KG1 (cell line): ENCODE data around the gene UGT1A4.
"Not testable (repeated sequence)": the region's sequence is repeated elsewhere in the genome, so short reads cannot be mapped to it uniquely, and the experiment has no call there.

Experiments used
- DNase-seq: peaks from one replicate; lab custom pipeline; 2025; lab: John Stamatoyannopoulos, UW

Gene UGT1A4

GRCh38 chr2:233750689-233751088 lies 32.2 kb downstream of the UGT1A4 start:
- not testable (repeated sequence) for DNase-seq

DNA sequence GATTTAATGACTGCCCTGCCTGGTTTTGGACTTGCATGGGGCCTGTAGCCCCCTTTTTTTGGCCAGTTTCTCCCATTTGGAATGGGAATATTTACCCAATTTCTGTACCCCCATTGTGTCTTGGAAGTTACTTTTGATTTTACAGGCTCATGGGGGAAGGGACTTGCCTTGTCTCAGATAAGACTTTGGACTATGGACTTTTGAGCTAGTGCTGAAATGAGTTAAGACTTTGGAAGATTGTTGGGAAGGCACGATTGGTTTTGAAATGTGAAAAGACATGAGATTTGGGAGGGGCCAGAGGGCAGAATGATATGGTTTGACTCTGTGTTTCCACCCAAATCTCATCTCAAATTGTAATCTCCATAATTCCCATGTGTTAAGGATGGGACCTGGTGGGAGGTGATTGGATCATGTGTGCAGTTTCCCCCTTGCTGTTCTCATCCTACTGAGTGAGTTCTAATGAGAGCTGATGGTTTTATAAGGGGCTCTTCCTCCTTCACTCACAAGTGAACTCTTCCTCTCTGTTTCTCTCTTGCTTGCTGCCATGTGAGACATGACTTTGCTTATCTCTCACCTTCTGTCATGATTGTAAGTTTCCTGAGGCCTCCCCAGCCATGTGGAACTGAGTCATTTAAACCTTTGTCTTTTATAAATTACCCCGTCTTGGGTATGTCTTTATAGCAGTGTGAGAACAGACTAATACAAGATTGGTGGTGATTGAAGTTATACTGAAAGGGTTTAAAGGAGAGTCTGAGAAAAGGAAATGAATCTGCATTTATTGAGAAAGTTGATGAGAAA lies 32.9 kb downstream of the UGT1A4 start:
- DNase-seq, result not testable (repeated sequence)

DNA sequence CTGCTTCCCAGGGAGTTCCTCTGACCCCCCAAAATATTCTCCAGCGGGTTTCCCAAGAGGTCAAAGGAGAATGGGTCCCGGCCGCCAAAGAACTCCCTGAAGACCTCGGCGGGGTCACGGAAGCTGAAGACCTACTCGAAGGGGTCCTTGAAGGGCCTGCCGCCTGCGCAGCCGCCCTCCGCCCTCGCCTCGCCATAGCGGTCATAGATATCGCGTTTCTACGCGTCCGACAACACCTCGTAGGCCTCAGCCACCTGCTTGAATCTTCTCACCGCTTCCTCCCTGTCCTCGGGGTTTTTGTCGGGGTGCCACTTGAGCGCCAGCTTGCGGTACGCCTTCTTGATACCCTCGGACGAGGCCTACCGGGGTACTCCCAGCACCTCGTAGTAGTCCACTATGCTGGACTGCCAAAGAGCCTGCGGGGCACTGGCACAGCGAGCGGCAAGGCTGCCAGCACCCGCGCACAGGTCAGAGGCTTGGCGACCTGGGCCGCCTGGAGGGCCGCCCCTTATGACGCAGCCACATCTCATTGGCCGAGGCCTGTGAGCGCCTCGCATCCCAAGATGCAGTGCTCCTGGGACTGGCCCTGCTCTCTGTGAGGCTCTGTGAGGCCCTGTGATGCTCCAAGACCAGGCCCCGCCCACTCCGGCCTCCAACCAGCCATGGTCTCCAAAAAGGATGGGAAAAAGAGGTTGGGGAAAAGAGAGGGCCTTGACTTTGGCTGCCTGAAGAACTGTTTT lies 36.5 kb downstream of the UGT1A4 start:
- no peak for DNase-seq

DNA sequence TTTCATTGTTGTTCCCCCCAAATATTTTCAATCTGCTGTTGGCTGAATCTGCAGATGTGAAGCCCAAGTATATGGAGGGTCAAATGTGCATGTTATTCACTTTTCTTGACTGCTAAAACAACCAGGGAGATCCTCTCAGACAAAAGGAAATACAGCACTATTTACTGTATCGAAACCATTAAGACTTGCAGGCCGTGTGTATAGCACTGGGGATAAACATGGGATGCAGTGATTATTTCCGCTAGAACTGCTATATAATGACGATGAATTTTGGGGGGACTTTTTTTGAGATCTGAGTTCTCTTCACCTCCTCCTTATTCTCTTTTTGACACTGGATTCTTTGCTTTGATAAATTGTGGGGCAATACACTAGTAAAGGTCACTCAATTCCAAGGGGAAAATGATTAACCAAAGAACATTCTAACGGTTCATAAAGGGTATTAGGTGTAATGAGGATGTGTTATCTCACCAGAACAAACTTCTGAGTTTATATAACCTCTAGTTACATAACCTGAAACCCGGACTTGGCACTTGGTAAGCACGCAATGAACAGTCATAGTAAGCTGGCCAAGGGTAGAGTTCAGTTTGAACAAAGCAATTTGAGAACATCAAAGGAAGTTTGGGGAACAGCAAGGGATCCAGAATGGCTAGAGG lies 38.0 kb downstream of the UGT1A4 start:
- no peak for DNase-seq

GRCh38 chr2:233758141-233758540 lies 39.6 kb downstream of the UGT1A4 start:
- DNase-seq, result no peak

DNA sequence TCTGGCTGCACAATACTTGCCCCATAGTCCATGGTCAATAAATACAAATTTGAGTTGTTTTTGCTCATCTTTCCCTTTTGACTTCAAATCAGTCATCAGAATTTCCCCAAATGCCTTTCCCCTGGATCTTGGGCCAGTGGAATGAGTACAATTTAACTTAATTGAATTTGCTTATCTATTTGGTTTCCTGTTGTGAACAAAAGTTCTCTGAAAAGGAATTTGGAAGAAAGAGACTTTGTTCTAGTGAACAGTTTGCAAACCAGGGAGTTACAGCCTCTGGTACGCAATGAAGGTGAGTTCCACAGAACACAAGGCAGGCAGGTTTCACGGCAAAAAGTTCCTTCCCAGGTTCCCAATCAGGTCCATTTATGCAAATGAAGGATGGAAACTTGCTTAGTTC lies 40.3 kb downstream of the UGT1A4 start:
- DNase-seq, result no peak

DNA sequence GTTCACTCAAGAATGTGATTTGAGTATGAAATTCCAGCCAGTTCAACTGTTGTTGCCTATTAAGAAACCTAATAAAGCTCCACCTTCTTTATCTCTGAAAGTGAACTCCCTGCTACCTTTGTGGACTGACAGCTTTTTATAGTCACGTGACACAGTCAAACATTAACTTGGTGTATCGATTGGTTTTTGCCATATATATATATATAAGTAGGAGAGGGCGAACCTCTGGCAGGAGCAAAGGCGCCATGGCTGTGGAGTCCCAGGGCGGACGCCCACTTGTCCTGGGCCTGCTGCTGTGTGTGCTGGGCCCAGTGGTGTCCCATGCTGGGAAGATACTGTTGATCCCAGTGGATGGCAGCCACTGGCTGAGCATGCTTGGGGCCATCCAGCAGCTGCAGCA lies 41.5 kb downstream of the UGT1A4 start, which contains the start of gene UGT1A1:
TSS of gene UGT1A1 (plus strand) at position 228 of the 400 bp plus-strand sequence. CDS start at position 246, 18 bp downstream.
- DNase-seq, result no peak

GRCh38 chr2:233761040-233761769 lies 42.7 kb downstream of the UGT1A4 start:
- no peak for DNase-seq

GRCh38 chr2:233764264-233764663 lies 45.7 kb downstream of the UGT1A4 start:
- no peak for DNase-seq

- DNase-seq, result no peak
Observed at GRCh38 chr2:233764761-233765160, 46.2 kb downstream of the UGT1A4 start.

GRCh38 chr2:233766416-233766815 lies 47.9 kb downstream of the UGT1A4 start:
- no peak for DNase-seq

DNA sequence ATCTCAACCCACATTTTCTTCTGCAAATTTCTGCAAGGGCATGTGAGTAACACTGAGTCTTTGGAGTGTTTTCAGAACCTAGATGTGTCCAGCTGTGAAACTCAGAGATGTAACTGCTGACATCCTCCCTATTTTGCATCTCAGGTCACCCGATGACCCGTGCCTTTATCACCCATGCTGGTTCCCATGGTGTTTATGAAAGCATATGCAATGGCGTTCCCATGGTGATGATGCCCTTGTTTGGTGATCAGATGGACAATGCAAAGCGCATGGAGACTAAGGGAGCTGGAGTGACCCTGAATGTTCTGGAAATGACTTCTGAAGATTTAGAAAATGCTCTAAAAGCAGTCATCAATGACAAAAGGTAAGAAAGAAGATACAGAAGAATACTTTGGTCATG lies 49.5 kb downstream of the UGT1A4 start:
- no peak for DNase-seq

GRCh38 chr2:233769260-233769659 lies 50.7 kb downstream of the UGT1A4 start:
- no peak for DNase-seq

DNA sequence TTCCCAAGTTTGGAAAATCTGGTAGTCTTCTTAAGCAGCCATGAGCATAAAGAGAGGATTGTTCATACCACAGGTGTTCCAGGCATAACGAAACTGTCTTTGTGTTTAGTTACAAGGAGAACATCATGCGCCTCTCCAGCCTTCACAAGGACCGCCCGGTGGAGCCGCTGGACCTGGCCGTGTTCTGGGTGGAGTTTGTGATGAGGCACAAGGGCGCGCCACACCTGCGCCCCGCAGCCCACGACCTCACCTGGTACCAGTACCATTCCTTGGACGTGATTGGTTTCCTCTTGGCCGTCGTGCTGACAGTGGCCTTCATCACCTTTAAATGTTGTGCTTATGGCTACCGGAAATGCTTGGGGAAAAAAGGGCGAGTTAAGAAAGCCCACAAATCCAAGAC lies 53.6 kb downstream of the UGT1A4 start:
- no peak for DNase-seq

GRCh38 chr2:233772583-233772982 lies 54.0 kb downstream of the UGT1A4 start:
- DNase-seq, result no peak

DNA sequence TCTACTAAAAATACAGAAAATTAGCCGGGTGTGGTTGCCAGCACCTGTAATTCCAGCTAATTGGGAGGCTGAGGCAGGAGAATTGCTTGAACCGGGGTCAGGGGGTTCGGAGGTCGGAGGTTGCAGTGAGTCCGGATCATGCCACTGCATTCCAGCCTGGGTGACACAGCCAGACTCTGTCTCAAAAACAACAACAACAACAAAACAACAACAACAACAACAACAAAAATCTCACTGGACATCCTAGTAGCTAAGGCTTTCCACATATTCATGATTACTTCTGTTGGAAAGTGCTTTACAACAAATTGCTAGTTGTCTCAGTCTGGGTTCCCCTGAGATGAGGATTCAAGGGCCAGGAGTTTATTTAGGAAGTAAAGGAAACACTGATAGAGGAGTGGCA lies 55.3 kb downstream of the UGT1A4 start:
- DNase-seq, result no peak

DNA sequence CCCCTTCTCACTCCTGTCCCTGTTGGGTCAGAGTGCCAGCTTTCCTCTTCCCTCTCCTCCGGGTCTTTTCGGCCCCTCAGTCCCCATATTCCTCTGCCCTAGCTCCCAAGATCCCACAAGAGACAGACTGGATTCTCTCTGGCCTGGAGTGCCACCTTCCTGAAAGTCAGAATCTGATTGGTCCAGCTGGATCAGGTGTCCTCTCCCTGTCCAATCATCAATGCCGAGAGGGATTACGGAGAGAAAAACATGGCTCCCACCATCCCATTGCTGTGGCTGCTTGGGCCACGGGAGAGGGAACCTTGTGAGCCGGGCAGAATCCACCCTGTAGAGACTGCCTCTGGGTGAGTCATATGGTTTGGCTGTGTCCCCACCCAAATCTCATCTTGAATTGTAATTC lies 56.9 kb downstream of the UGT1A4 start:
- no peak for DNase-seq

- no peak for DNase-seq
Observed at GRCh38 chr2:233778030-233778429, 59.5 kb downstream of the UGT1A4 start, which contains the start of gene MROH2A. Gene MROH2A, plus strand, starts transcription at chr2:233778330. Its CDS starts 1,029 bp downstream, at chr2:233779359.

- no peak for DNase-seq
Observed at GRCh38 chr2:233779722-233780121, 61.2 kb downstream of the UGT1A4 start.

- no peak for DNase-seq
Observed at GRCh38 chr2:233780771-233781170, 62.2 kb downstream of the UGT1A4 start.

DNA sequence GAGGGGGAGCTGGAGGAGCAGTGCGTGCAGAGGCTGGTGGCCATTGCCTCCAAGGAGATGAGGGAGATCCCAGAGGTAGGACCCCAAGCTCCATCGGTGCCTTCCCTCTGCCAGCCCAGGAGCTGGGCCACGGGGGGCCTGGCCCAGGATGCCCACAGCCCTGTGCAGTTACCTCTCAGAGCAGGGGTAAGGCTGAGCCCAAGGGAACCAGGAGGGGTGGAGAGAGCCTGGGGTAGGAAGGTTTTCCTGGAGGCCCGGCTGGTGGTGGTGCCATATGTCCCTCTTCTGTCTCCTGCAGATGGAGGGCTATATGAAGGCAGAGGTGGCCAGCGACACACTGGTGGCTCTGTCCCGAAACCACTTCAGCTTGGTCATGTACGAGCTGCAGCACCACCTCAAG lies 71.0 kb downstream of the UGT1A4 start:
- no peak for DNase-seq
